K562 (cell line): ENCODE data around the gene HGF. TPM values are rescaled to one million over a fixed set of nuclear protein-coding genes. Genes with fewer than 3 reads are reported as not detected.

ENCODE experiments used
- ATAC-seq: fragments of 200-7000 bp; cut with Tn5 transposase; 3 replicates; pipeline ENCODE4 v1.9.1; 2020; ENCODE audit warnings: moderate library complexity
- BruUV-seq: library from RNA; stranded (reverse); fragments of 400-500 nt; replicated peaks from 2 replicates; lab custom pipeline; 2021; lab: Mats Ljungman, UMichigan
- CTCF ChIA-PET: fragments of 300-600 bp; formaldehyde crosslinking; extraction: SDS; loops from one replicate; lab custom pipeline; 2021; ENCODE audit warnings: low intra/inter-chr PET ratio; lab: Yijun Ruan, JAX
- POLR2A ChIA-PET: fragments of 300-600, 350-650 bp; sonication (Branson Sonifier 250); formaldehyde crosslinking; extraction: SDS; loops from one replicate; lab custom pipeline; 2021; ENCODE audit warnings: antibody characterized with exemption, inconsistent platforms; lab: Yijun Ruan, JAX
- DNase-seq, 4 experiments: peaks; one replicate each; pipeline versions ENCODE4 v3.0.0 to v3.0.0-alpha.2; 2011 to 2018; ENCODE audit warnings: low spot score in 3 of 4, mixed read lengths in 3 of 4; ENCODE audit errors: extremely low read depth in 1 of 4
- FAIRE-seq: peaks from 2 replicates; lab custom pipeline; 2011; peaks lifted over from hg19 to GRCh38; lab: Jason Lieb, UNC
- H2AFZ ChIP-seq: 2 replicates; pipeline ENCODE4 v1.6.0; 2011; ENCODE audit warnings: low read depth, low read length, control low read depth, inconsistent platforms
- H3K27ac ChIP-seq: fragments of 200-600 bp; 3 replicates; pipeline ENCODE4 v1.8.0; 2011; ENCODE audit warnings: low read depth, mild to moderate bottlenecking, control low read depth, inconsistent platforms, low read length, moderate library complexity, mixed read lengths; ENCODE audit errors: extremely low read depth
- H3K27me3 ChIP-seq, 2 experiments: fragments of 300-600 bp in 1 of 2; 2 replicates in 1 of 2; 3 replicates in 1 of 2; pipeline versions ENCODE4 v1.6.0 to v1.8.0; 2011; ENCODE audit warnings: inconsistent platforms in 2 of 2, low read length in 2 of 2, mild to moderate bottlenecking in 1 of 2, mixed read lengths in 1 of 2, moderate library complexity in 1 of 2; ENCODE audit not compliant: control insufficient read depth in 2 of 2, insufficient read depth in 2 of 2
- H3K36me3 ChIP-seq: fragments of 300-600 bp; 3 replicates; pipeline ENCODE4 v1.8.0; 2011; ENCODE audit warnings: mild to moderate bottlenecking, low read length, inconsistent platforms; ENCODE audit not compliant: control insufficient read depth, insufficient read depth
- H3K4me1 ChIP-seq, 2 experiments: fragments of 200-600 bp in 1 of 2; replicated peaks in 1 of 2; 2 replicates in 1 of 2; 3 replicates in 1 of 2; pipeline versions ENCODE4 v1.5.1 to v1.8.0; 2011; ENCODE audit warnings: inconsistent platforms in 2 of 2, low read length in 2 of 2, mild to moderate bottlenecking in 1 of 2, mixed read lengths in 1 of 2, moderate library complexity in 1 of 2; ENCODE audit not compliant: control insufficient read depth in 2 of 2, insufficient read depth in 2 of 2
- H3K4me2 ChIP-seq: 2 replicates; pipeline ENCODE4 v1.6.1; 2011; ENCODE audit warnings: low read length, control low read depth, inconsistent platforms, mixed read lengths; ENCODE audit not compliant: insufficient read depth
- H3K4me3 ChIP-seq: fragments of 200-600 bp; sonication (generic), shearing (Covaris generic); 2 replicates; pipeline ENCODE4 v1.5.1; 2016; ENCODE audit warnings: control low read depth, inconsistent platforms
- H3K79me2 ChIP-seq: fragments of 200-600 bp; 3 replicates; pipeline ENCODE4 v1.8.0; 2011; ENCODE audit warnings: low read length, inconsistent platforms; ENCODE audit not compliant: control insufficient read depth, insufficient read depth
- H3K9ac ChIP-seq, 2 experiments: 2 replicates each; pipeline versions ENCODE4 v1.6.0 to v1.6.1; 2011; ENCODE audit warnings: low read depth in 2 of 2, low read length in 2 of 2, control low read depth in 1 of 2, inconsistent platforms in 1 of 2, mild to moderate bottlenecking in 1 of 2, mixed read lengths in 1 of 2; ENCODE audit not compliant: insufficient read depth in 1 of 2
- H3K9me1 ChIP-seq: one replicate; pipeline ENCODE4 v1.6.0; 2011; ENCODE audit warnings: inconsistent platforms, mild to moderate bottlenecking, low read length, moderate library complexity; ENCODE audit not compliant: control insufficient read depth, insufficient read depth
- H3K9me3 ChIP-seq: replicated peaks from 2 replicates; pipeline ENCODE4 v1.5.1; 2011; ENCODE audit warnings: low read depth, low read length, inconsistent platforms; ENCODE audit not compliant: control insufficient read depth, insufficient read depth
- H4K20me1 ChIP-seq: replicated peaks from 2 replicates; pipeline ENCODE4 v1.6.1; 2011; ENCODE audit warnings: low read length, inconsistent platforms, mixed read lengths; ENCODE audit not compliant: control insufficient read depth, insufficient read depth
- AFF1 ChIP-seq, 2 experiments: fragments of 450-650 bp; IDR thresholded peaks; 2 replicates each; pipeline ENCODE4 v1.6.1; 2018; ENCODE audit warnings: mild to moderate bottlenecking in 2 of 2, low read depth in 1 of 2; ENCODE audit not compliant: partially characterized antibody in 2 of 2
- CBX8 ChIP-seq: fragments of 200-600 bp; sonication (generic); IDR thresholded peaks from 2 replicates; pipeline ENCODE4 v1.6.1; 2012; ENCODE audit warnings: borderline replicate concordance, mixed run types, low read depth, mild to moderate bottlenecking, moderate library complexity, mixed read lengths, low read length, control low read depth, inconsistent platforms; ENCODE audit not compliant: poor library complexity, severe bottlenecking; ENCODE audit errors: extremely low read depth
- ELK1 ChIP-seq: sonication (generic); formaldehyde crosslinking; IDR thresholded peaks from 2 replicates; pipeline ENCODE4 v1.8.1; 2022; ENCODE audit warnings: missing genetic modification reagents
- HDAC6 ChIP-seq: IDR thresholded peaks from 2 replicates; pipeline ENCODE4 v1.6.1; 2012; ENCODE audit warnings: low read depth, mild to moderate bottlenecking, control low read depth, inconsistent platforms, low read length, moderate library complexity
- MIER1 ChIP-seq: fragments of 450-650 bp; IDR thresholded peaks from 2 replicates; pipeline ENCODE4 v1.6.1; 2016; ENCODE audit warnings: antibody characterized with exemption, mild to moderate bottlenecking, low read depth
- NCOA2 ChIP-seq, 2 experiments: fragments of 450-650 bp; IDR thresholded peaks; 2 replicates each; pipeline ENCODE4 v1.6.1; 2018; ENCODE audit warnings: mild to moderate bottlenecking in 2 of 2, moderate library complexity in 1 of 2; ENCODE audit not compliant: partially characterized antibody in 2 of 2
- PREB ChIP-seq: sonication (generic); formaldehyde crosslinking; IDR thresholded peaks from 2 replicates; pipeline ENCODE4 v1.8.1; 2023; ENCODE audit warnings: mild to moderate bottlenecking, missing genetic modification reagents
- SREBF1 ChIP-seq: fragments of 150-350 bp; IDR thresholded peaks from 2 replicates; pipeline ENCODE4 v1.6.1; 2014; ENCODE audit warnings: antibody characterized with exemption, low read depth, low read length, borderline replicate concordance
- SRSF1 ChIP-seq: fragments of 200-400 bp; formaldehyde crosslinking; IDR thresholded peaks from 2 replicates; pipeline ENCODE4 v1.6.1; 2017; ENCODE audit warnings: mild to moderate bottlenecking, low read depth, low read length, moderate library complexity
- XRCC3 ChIP-seq: fragments of 450-650 bp; IDR thresholded peaks from 2 replicates; pipeline ENCODE4 v1.6.1; 2017; ENCODE audit warnings: mild to moderate bottlenecking, moderate library complexity
- ZNF239 ChIP-seq: fragments of 250-450 bp; sonication (Bioruptor Pico); IDR thresholded peaks from 2 replicates; pipeline ENCODE4 v1.4.0; 2020; ENCODE audit warnings: mild to moderate bottlenecking
- WGBS: fragments of 100-300 bp; shearing (Covaris generic); methylation state at CpG from one replicate; pipeline ENCODE4 v1.1.6; 2016; ENCODE audit warnings: low coverage, mixed read lengths; ENCODE audit not compliant: insufficient coverage; ENCODE audit errors: missing lambda C conversion rate; 5-methylcytosine and 5-hydroxymethylcytosine counted together
- in situ Hi-C: fragments of 300-500 bp; cut with MboI; formaldehyde crosslinking; loops from 4 replicates; pipeline ENCODE4 v1.15.0; 2018; ENCODE audit warnings: inconsistent platforms, mixed read lengths
- intact Hi-C: fragments of 100-400 bp; cut with micrococcal nuclease; formaldehyde crosslinking; loops from 2 replicates; pipeline ENCODE4 v1.14.2; 2022
- polyA plus RNA-seq, 8 experiments: library from polyadenylated mRNA; depleted of rRNA in 4 of 8; stranded (reverse) in 5 of 8; unstranded in 3 of 8; fragments of >200 nt; fragmentation: Nextera tagmentation in 2 of 8; fragmentation: Illumina TruSeq in 1 of 8; extraction: Ambion mirVana in 2 of 8; extraction: Trizol in 1 of 8; gene quantifications; 2 replicates each; pipeline versions ENCODE4 v1.2.1 to v1.2.3, GENCODE V29; 2011 to 2014; ENCODE audit warnings: inconsistent platforms in 1 of 8, missing spikeins in 1 of 8
- total RNA-seq, 7 experiments: library from RNA; depleted of rRNA in 6 of 7; stranded (reverse); fragments of >200 nt in 6 of 7; fragmentation: Illumina TruSeq in 2 of 7; extraction: Trizol in 2 of 7; gene quantifications; 2 replicates each; pipeline versions ENCODE4 v1.2.1 to v1.2.3, GENCODE V29; 2011 to 2021; ENCODE audit warnings: low replicate concordance in 1 of 7
- TF ChIP-seq, protein P1 (sequence below): fragments of 450-650 bp; IDR thresholded peaks from 2 replicates; pipeline ENCODE4 v1.7.1; 2018; ENCODE audit warnings: mild to moderate bottlenecking, low read depth; ENCODE audit not compliant: partially characterized antibody

The HGF gene
- total and polyA plus RNA-seq, 9 of the 15 experiments (the other 6 are each of a cell fraction or from before 2014, with no cell fraction given), result 0.02 TPM; not detected in 8

DNA sequence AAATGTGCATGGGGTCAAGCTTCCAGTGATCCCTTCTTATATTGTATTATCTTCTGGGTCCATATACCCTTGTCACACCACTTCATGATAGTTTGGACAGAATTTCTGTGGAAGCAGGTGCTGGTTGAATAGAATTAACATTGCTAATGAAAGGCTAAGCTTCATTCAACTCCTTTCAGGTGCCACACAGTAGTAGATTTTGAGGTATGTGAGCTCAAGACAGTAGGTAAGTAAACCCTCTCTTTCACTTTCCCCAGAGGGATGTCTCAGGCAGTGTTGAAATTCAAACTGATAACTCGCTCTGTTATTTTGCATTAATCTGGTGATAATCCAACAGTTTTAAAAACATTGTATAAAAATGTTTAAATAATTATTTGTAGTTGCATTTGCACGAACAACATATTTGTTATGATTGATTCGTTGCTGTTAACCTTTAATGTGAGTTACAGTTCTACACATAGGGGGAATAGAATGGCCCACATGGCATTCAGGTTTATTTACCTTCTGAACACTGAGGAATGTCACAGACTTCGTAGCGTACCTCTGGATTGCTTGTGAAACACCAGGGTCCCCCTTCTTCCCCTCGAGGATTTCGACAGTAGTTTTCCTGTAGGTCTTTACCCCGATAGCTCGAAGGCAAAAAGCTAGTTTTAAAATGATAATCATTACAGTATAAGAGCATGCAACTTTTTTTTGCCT, 18.1 kb downstream of the HGF start:
- no TSS peak for BruUV-seq
- Histone ChIP-seq H2AFZ (no peak overlapping the region), H3K27ac (no peak overlapping the region), H3K4me3 (no peak overlapping the region), H3K9me3 (peaks cover 2% of the 10 kb centered on the region), H3K36me3 (no peaks in the 10 kb centered on the region), H3K9me1 (no peaks in the 10 kb centered on the region), H3K27me3 (no peaks in the 10 kb centered on the region), H4K20me1 (no peaks in the 10 kb centered on the region), H3K4me2 (no peak overlapping the region), H3K9ac (no peak overlapping the region)
- FAIRE-seq (no peak), DNase-seq (no peak)
- 0% methylated on average over 9 of the region's 9 CpGs for WGBS
- in situ Hi-C loops, result no loop called here
- intact Hi-C loops, result no loop called here
- TF ChIP-seq NCOA2 (IDR thresholded peaks at IDR 0.05; ENCODE audit: partially characterized antibody in 2 of 2), result no peak
- TF ChIP-seq ZNF239 (CRISPR knock-in tag), result no peak
- TF ChIP-seq, protein P1, sequence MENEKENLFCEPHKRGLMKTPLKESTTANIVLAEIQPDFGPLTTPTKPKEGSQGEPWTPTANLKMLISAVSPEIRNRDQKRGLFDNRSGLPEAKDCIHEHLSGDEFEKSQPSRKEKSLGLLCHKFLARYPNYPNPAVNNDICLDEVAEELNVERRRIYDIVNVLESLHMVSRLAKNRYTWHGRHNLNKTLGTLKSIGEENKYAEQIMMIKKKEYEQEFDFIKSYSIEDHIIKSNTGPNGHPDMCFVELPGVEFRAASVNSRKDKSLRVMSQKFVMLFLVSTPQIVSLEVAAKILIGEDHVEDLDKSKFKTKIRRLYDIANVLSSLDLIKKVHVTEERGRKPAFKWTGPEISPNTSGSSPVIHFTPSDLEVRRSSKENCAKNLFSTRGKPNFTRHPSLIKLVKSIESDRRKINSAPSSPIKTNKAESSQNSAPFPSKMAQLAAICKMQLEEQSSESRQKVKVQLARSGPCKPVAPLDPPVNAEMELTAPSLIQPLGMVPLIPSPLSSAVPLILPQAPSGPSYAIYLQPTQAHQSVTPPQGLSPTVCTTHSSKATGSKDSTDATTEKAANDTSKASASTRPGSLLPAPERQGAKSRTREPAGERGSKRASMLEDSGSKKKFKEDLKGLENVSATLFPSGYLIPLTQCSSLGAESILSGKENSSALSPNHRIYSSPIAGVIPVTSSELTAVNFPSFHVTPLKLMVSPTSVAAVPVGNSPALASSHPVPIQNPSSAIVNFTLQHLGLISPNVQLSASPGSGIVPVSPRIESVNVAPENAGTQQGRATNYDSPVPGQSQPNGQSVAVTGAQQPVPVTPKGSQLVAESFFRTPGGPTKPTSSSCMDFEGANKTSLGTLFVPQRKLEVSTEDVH, result no peak
- no peak for TF ChIP-seq HDAC6
- no peak for TF ChIP-seq PREB
- no peak for TF ChIP-seq SRSF1
- TF ChIP-seq ELK1 (CRISPR knock-in tag), result no peak
- no peak for TF ChIP-seq CBX8
- TF ChIP-seq XRCC3, result no peak
- no peak for TF ChIP-seq MIER1
- TF ChIP-seq AFF1 (IDR thresholded peaks at IDR 0.05; ENCODE audit: low read depth in 1 of 2, partially characterized antibody in 2 of 2), result no peak
- no peak for TF ChIP-seq SREBF1
- TF ChIP-seq, all 486 proteins: peak for 0
- ChIA-PET CTCF (no interaction called here), POLR2A (no interaction called here)
- no peaks in the 10 kb centered on the region for H3K79me2 ChIP-seq
- H3K4me1 ChIP-seq, result no peaks in the 10 kb centered on the region
- ATAC-seq, result no peak
